ENCODE measurements around the gene MNX1. TPM values are rescaled to one million over a fixed set of nuclear protein-coding genes. Genes with fewer than 3 reads are reported as not detected.

MNX1 gene
- total RNA-seq, 1 experiment from 2014 or later = not detected

DNA sequence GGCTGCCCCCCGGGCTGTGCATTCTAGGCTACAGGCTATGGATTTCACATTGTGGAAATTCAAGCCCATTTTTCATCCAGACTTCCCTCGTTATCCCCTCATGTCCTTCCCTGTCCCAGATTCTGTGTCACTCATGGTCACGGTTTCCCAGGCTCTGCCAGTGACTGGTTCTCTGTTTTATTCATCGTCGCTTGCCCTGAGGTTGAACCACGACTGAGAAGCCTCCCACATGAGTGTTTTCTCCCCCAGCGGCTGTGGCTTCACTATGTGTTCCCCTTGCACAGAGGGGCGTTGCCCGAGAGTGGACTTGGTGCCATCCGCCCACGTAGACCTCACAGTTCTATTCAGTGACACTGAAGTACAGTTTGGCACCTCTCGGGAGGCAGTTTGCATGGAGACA, 47.0 kb downstream of the MNX1 start:
- no peak for DNase-seq (ENCODE audit: low spot score)
- peaks cover 76% of the 10 kb centered on the region for H3K36me3 ChIP-seq (ENCODE audit: insufficient read depth, low read length, poor library complexity, severe bottlenecking)
- intact Hi-C loops (cut with micrococcal nuclease; ENCODE audit: unreplicated experiment) = no loop called here
- no peaks in the 10 kb centered on the region for H3K27me3 ChIP-seq (replicated peaks; ENCODE audit: insufficient read depth, low read depth, low read length, poor library complexity)
- H3K4me1 ChIP-seq (ENCODE audit: insufficient read depth, low read length, poor library complexity, severe bottlenecking) = no peaks in the 10 kb centered on the region
- no peaks in the 10 kb centered on the region for H3K9me3 ChIP-seq (ENCODE audit: low read depth, low read length, poor library complexity, severe bottlenecking)
- BruUV-seq (replicated peaks) = no TSS peak
- POLR2A ChIA-PET (ENCODE audit: low non-redundant PET) = no interaction called here
- TF ChIP-seq EZH2 (IDR thresholded peaks at IDR 0.05; ENCODE audit: borderline replicate concordance, low read depth, low read length, poor library complexity, severe bottlenecking) (no peak), CTCF (conservative IDR thresholded peaks at IDR 0.05; ENCODE audit: low read depth, low read length) (no peak)
- no peak overlapping the region for H3K27ac ChIP-seq (ENCODE audit: low read depth, low read length, poor library complexity, severe bottlenecking)
- CTCF ChIA-PET = no interaction called here
- H3K4me3 ChIP-seq (ENCODE audit: low read depth, low read length, poor library complexity, severe bottlenecking) = no peak overlapping the region

- H3K4me1 ChIP-seq (ENCODE audit: insufficient read depth, low read length, poor library complexity, severe bottlenecking) = no peaks in the 10 kb centered on the region
- H3K27ac ChIP-seq (ENCODE audit: low read depth, low read length, poor library complexity, severe bottlenecking) = no peak overlapping the region
- ChIA-PET CTCF (no interaction called here), POLR2A (ENCODE audit: low non-redundant PET) (no interaction called here)
- intact Hi-C loops (cut with micrococcal nuclease; ENCODE audit: unreplicated experiment) = no loop called here
- no peak for DNase-seq (ENCODE audit: low spot score)
- H3K4me3 ChIP-seq (ENCODE audit: low read depth, low read length, poor library complexity, severe bottlenecking) = no peak overlapping the region
- peaks cover 81% of the 10 kb centered on the region for H3K36me3 ChIP-seq (ENCODE audit: insufficient read depth, low read length, poor library complexity, severe bottlenecking)
- TF ChIP-seq CTCF (conservative IDR thresholded peaks at IDR 0.05; ENCODE audit: low read depth, low read length) = no peak
- TF ChIP-seq EZH2 (IDR thresholded peaks at IDR 0.05; ENCODE audit: borderline replicate concordance, low read depth, low read length, poor library complexity, severe bottlenecking) = no peak
- no TSS peak for BruUV-seq (replicated peaks)
- H3K27me3 ChIP-seq (replicated peaks; ENCODE audit: insufficient read depth, low read depth, low read length, poor library complexity) = no peaks in the 10 kb centered on the region
- H3K9me3 ChIP-seq (ENCODE audit: low read depth, low read length, poor library complexity, severe bottlenecking) = no peaks in the 10 kb centered on the region
These were observed 47.6 kb downstream of the MNX1 start for GRCh38 chr7:156962897-156963296.

GRCh38 chr7:156962145-156962544, 48.3 kb downstream of the MNX1 start:
- no peak overlapping the region for H3K27ac ChIP-seq (ENCODE audit: low read depth, low read length, poor library complexity, severe bottlenecking)
- no peaks in the 10 kb centered on the region for H3K27me3 ChIP-seq (replicated peaks; ENCODE audit: insufficient read depth, low read depth, low read length, poor library complexity)
- H3K9me3 ChIP-seq (ENCODE audit: low read depth, low read length, poor library complexity, severe bottlenecking) = no peaks in the 10 kb centered on the region
- ChIA-PET POLR2A (ENCODE audit: low non-redundant PET) (no interaction called here), CTCF (no interaction called here)
- intact Hi-C loops (cut with micrococcal nuclease; ENCODE audit: unreplicated experiment) = no loop called here
- TF ChIP-seq CTCF (conservative IDR thresholded peaks at IDR 0.05; ENCODE audit: low read depth, low read length) = no peak
- no peak for TF ChIP-seq EZH2 (IDR thresholded peaks at IDR 0.05; ENCODE audit: borderline replicate concordance, low read depth, low read length, poor library complexity, severe bottlenecking)
- no peak for DNase-seq (ENCODE audit: low spot score)
- peaks cover 83% of the 10 kb centered on the region for H3K36me3 ChIP-seq (ENCODE audit: insufficient read depth, low read length, poor library complexity, severe bottlenecking)
- no peaks in the 10 kb centered on the region for H3K4me1 ChIP-seq (ENCODE audit: insufficient read depth, low read length, poor library complexity, severe bottlenecking)
- no TSS peak for BruUV-seq (replicated peaks)
- H3K4me3 ChIP-seq (ENCODE audit: low read depth, low read length, poor library complexity, severe bottlenecking) = no peak overlapping the region

Measured in A673 (cell line).